Astrocyte (in vitro differentiated cells and primary cell): ENCODE measurements around the gene SLC1A7. TPM values are rescaled to one million over a fixed set of nuclear protein-coding genes. Genes with fewer than 3 reads are reported as not detected.

Source experiments
- DNase-seq: peaks from one replicate; pipeline ENCODE4 v3.0.0-alpha.2; 2010; ENCODE audit warnings: low read depth
- FAIRE-seq: peaks from 2 replicates; lab custom pipeline; 2011; peaks lifted over from hg19 to GRCh38; lab: Jason Lieb, UNC
- H2AFZ ChIP-seq: 2 replicates; pipeline ENCODE4 v1.6.0; 2012; ENCODE audit warnings: low read depth, low read length, inconsistent platforms
- H3K27ac ChIP-seq: 2 replicates; pipeline ENCODE4 v1.5.1; 2011; ENCODE audit warnings: low read depth, low read length, inconsistent platforms
- H3K27me3 ChIP-seq: 2 replicates; pipeline ENCODE4 v1.6.0; 2011; ENCODE audit warnings: low read length, inconsistent platforms; ENCODE audit not compliant: insufficient read depth
- H3K36me3 ChIP-seq: 2 replicates; pipeline ENCODE4 v1.5.1; 2011; ENCODE audit warnings: low read length, inconsistent platforms; ENCODE audit not compliant: insufficient read depth
- H3K4me1 ChIP-seq: 2 replicates; pipeline ENCODE4 v1.5.1; 2011; ENCODE audit warnings: low read length, inconsistent platforms; ENCODE audit not compliant: insufficient read depth
- H3K4me2 ChIP-seq: 2 replicates; pipeline ENCODE4 v1.6.0; 2012; ENCODE audit warnings: low read length, inconsistent platforms
- H3K4me3 ChIP-seq: 2 replicates; pipeline ENCODE4 v1.5.1; 2011; ENCODE audit warnings: low read depth, mild to moderate bottlenecking, low read length, inconsistent platforms; ENCODE audit not compliant: insufficient read depth
- H3K79me2 ChIP-seq: 2 replicates; pipeline ENCODE4 v1.6.0; 2012; ENCODE audit warnings: mild to moderate bottlenecking, low read length, inconsistent platforms; ENCODE audit not compliant: insufficient read depth
- H3K9ac ChIP-seq: 2 replicates; pipeline ENCODE4 v1.6.0; 2012; ENCODE audit warnings: mild to moderate bottlenecking, low read length, inconsistent platforms
- H3K9me3 ChIP-seq: 2 replicates; pipeline ENCODE4 v1.5.1; 2012; ENCODE audit warnings: low read depth, mild to moderate bottlenecking, low read length, inconsistent platforms; ENCODE audit not compliant: insufficient read depth
- H4K20me1 ChIP-seq: 2 replicates; pipeline ENCODE4 v1.6.0; 2012; ENCODE audit warnings: low read length, inconsistent platforms; ENCODE audit not compliant: insufficient read depth
- H3K27ac Mint-ChIP-seq: one replicate; pipeline ENCODE4 v1.8.0; 2021; ENCODE audit warnings: mild to moderate bottlenecking, mixed read lengths; ENCODE audit not compliant: unreplicated experiment
- H3K27me3 Mint-ChIP-seq: one replicate; pipeline ENCODE4 v1.8.0; 2021; ENCODE audit warnings: low read depth, mixed read lengths; ENCODE audit not compliant: unreplicated experiment
- H3K36me3 Mint-ChIP-seq: one replicate; pipeline ENCODE4 v1.8.0; 2021; ENCODE audit warnings: low read depth, mixed read lengths; ENCODE audit not compliant: unreplicated experiment
- H3K4me1 Mint-ChIP-seq: one replicate; pipeline ENCODE4 v1.8.0; 2021; ENCODE audit warnings: low read depth, mixed read lengths; ENCODE audit not compliant: unreplicated experiment
- H3K4me3 Mint-ChIP-seq: one replicate; pipeline ENCODE4 v1.8.0; 2021; ENCODE audit warnings: mild to moderate bottlenecking, moderate library complexity, mixed read lengths; ENCODE audit not compliant: unreplicated experiment
- H3K9me3 Mint-ChIP-seq: one replicate; pipeline ENCODE4 v1.8.0; 2021; ENCODE audit warnings: mild to moderate bottlenecking, mixed read lengths; ENCODE audit not compliant: unreplicated experiment
- CTCF ChIP-seq: IDR thresholded peaks from 2 replicates; pipeline ENCODE4 v1.5.1; 2011; ENCODE audit warnings: low read depth, mild to moderate bottlenecking, inconsistent platforms, low read length, moderate library complexity; ENCODE audit not compliant: insufficient read depth
- EZH2 ChIP-seq: IDR thresholded peaks from 2 replicates; pipeline ENCODE4 v1.6.1; 2012; ENCODE audit warnings: mild to moderate bottlenecking, low read length, inconsistent platforms; ENCODE audit not compliant: insufficient read depth
- total RNA-seq: library from RNA; stranded (reverse); gene quantifications from 2 replicates; pipeline ENCODE4 v1.2.1, GENCODE V29; 2021

Gene SLC1A7
- total RNA-seq, 1 donor from 2014 or later: not detected

DNA sequence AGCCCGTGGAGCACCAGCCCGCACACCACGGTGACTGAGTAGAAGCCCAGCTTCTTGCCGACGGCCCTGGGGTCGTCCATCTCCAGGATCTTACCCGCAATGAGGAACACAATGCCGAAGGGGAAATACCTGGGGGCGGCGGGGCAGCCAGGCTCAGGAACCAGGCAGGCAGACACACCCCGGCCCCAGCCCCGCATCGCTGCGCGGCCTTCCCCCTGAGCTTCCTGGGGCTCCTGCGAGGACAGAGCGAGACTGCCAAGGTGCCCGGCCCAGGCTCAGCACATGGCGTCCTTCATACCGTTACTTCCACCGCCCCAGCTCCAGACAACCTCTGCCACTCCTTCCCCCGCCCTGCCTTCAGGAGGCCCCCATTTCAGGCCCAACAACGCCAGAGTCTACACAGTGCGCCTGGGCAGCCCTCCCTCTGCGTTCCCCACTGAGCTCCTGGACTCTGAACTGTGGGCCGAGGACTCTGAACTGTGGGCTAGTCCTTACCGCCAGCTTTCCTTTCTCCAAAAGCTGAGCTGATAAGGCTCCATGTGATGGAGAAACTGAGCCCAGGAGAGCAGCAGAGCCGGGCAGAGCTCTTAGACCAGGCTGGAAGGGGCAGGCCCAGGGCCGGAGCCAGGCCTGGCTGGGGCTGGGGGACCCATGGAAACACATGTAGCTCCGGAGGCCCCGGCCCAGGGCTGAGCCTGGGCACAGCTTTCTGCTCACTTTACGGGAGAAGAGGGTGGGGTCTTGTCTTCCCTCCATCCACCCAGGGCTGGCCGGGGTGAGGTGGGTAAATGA is 49.6 kb downstream of the SLC1A7 start:
- H3K4me3 Mint-ChIP-seq: no peak overlapping the region
- Histone ChIP-seq H3K4me2 (no peak overlapping the region), H3K4me1 (no peaks in the 10 kb centered on the region), H3K79me2 (no peaks in the 10 kb centered on the region), H3K9me3 (peaks cover 16% of the 10 kb centered on the region), H2AFZ (no peak overlapping the region), H3K27ac (no peak overlapping the region), H4K20me1 (no peaks in the 10 kb centered on the region), H3K4me3 (no peak overlapping the region), H3K36me3 (no peaks in the 10 kb centered on the region), H3K27me3 (no peaks in the 10 kb centered on the region), H3K9ac (no peak overlapping the region)
- DNase-seq: no peak
- no peak for FAIRE-seq
- peaks cover 5% of the 10 kb centered on the region for H3K4me1 Mint-ChIP-seq
- H3K36me3 Mint-ChIP-seq: no peaks in the 10 kb centered on the region
- TF ChIP-seq EZH2: no peak
- no peak for TF ChIP-seq CTCF
- H3K27me3 Mint-ChIP-seq: peaks cover 12% of the 10 kb centered on the region
- H3K9me3 Mint-ChIP-seq: no peaks in the 10 kb centered on the region
- H3K27ac Mint-ChIP-seq: no peak overlapping the region

- Mint-ChIP-seq H3K27ac (no peak overlapping the region), H3K36me3 (no peaks in the 10 kb centered on the region), H3K27me3 (peaks cover 12% of the 10 kb centered on the region), H3K9me3 (no peaks in the 10 kb centered on the region), H3K4me3 (no peak overlapping the region), H3K4me1 (peaks cover 5% of the 10 kb centered on the region)
- no peak overlapping the region for H2AFZ ChIP-seq
- H3K27me3 ChIP-seq: no peaks in the 10 kb centered on the region
- H3K4me1 ChIP-seq: no peaks in the 10 kb centered on the region
- H3K36me3 ChIP-seq: no peaks in the 10 kb centered on the region
- H3K9me3 ChIP-seq: peaks cover 13% of the 10 kb centered on the region
- DNase-seq (peak; percentile 47), FAIRE-seq (no peak)
- TF ChIP-seq EZH2 (no peak), CTCF (no peak)
- H3K27ac ChIP-seq: no peak overlapping the region
- H3K4me3 ChIP-seq: no peak overlapping the region
- no peak overlapping the region for H3K9ac ChIP-seq
- no peaks in the 10 kb centered on the region for H3K79me2 ChIP-seq
- H3K4me2 ChIP-seq: no peak overlapping the region
- no peaks in the 10 kb centered on the region for H4K20me1 ChIP-seq
Measured at GRCh38 chr1:53091841-53092645, 50.4 kb downstream of the SLC1A7 start.
